ENCODE results near the gene TUBG1.

GRCh38 chr17:42591411-42591810, 18.1 kb upstream of the TUBG1 start:
- no peak for TF ChIP-seq ARNT (IDR thresholded peaks at IDR 0.05)
- TF ChIP-seq HDGF (IDR thresholded peaks at IDR 0.05; ENCODE audit: borderline replicate concordance) = no peak
- TF ChIP-seq BHLHE40 (IDR thresholded peaks at IDR 0.05; ENCODE audit: borderline replicate concordance) = no peak
- no peak for TF ChIP-seq SP1 (IDR thresholded peaks at IDR 0.05)
- no peak for TF ChIP-seq ELF4 (IDR thresholded peaks at IDR 0.05)
- TF ChIP-seq ZNF384 (IDR thresholded peaks at IDR 0.05) = no peak
- no peak for TF ChIP-seq NFRKB (IDR thresholded peaks at IDR 0.05)
- no peak for TF ChIP-seq FOXA1 (IDR thresholded peaks at IDR 0.05)
- no peak for TF ChIP-seq TARDBP (IDR thresholded peaks at IDR 0.05)
